DMS53 treated with DMSO at 0.1 percent for 48 hours (cell line): Measurements from ENCODE around the gene RBM22.

Experiments used
- DNase-seq: peaks from one replicate; lab custom pipeline; 2025; ENCODE audit not compliant: unreplicated experiment; lab: John Stamatoyannopoulos, UW

Gene RBM22

GRCh38 chr5:150653145-150653761 lies 47.6 kb downstream of the RBM22 start:
- no peak for DNase-seq

DNA sequence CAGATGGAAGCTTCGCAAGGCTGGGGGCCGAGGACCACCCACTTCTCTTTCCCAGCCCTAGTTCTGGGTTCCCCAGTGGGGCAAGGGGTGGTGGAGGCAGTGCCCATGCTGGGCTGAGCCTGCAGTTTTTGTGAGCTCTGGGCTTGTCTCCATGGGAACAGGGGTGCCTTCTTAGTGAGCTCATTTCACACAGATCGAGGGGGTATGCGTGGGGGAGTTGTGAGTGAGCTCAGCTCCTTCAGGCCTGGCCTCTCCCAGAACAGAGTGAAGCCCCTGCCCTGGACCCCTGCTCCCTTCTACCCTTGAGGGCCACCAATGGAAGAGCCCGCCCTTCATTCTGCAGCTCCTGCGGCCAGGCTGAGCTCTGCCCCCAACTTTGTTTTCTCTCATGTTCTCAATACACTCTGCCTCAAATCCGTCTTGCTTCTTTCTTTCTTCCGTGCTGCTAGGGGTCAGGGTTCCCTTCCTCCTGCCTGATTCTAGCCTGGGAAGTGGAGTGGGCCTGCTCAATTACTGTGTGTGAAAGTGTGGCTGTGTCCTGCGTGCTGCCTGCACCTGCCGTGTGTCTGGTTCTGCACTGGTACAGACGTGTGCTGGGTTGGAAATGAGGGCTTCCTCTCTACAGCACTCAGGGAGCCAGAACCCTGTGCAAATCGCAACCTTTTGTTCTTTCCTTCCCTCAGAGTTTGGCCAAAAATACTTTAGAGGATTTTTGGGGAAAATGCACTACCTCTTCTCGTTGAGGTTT lies 48.8 kb downstream of the RBM22 start:
- DNase-seq, result no peak

DNA sequence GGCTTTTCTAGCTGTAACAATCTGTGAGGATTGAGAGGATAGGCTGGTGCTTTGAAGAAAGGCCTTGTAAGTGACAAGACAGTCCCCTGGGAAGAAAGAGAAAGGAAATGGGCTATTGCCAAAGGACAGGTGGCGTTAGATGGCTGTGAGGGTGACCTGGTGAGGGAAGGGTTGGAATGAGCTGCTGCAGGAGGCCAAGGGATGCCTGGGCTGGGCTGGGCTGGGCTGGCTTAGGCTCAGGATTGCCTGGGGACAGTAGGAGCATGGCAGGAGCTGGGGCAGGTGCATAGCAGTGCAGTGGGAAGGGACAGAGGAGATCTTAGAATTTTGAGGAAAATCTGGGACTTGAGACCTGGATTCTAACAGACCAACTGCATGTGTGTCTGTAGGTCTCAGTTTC lies 49.5 kb downstream of the RBM22 start:
- no peak for DNase-seq

DNA sequence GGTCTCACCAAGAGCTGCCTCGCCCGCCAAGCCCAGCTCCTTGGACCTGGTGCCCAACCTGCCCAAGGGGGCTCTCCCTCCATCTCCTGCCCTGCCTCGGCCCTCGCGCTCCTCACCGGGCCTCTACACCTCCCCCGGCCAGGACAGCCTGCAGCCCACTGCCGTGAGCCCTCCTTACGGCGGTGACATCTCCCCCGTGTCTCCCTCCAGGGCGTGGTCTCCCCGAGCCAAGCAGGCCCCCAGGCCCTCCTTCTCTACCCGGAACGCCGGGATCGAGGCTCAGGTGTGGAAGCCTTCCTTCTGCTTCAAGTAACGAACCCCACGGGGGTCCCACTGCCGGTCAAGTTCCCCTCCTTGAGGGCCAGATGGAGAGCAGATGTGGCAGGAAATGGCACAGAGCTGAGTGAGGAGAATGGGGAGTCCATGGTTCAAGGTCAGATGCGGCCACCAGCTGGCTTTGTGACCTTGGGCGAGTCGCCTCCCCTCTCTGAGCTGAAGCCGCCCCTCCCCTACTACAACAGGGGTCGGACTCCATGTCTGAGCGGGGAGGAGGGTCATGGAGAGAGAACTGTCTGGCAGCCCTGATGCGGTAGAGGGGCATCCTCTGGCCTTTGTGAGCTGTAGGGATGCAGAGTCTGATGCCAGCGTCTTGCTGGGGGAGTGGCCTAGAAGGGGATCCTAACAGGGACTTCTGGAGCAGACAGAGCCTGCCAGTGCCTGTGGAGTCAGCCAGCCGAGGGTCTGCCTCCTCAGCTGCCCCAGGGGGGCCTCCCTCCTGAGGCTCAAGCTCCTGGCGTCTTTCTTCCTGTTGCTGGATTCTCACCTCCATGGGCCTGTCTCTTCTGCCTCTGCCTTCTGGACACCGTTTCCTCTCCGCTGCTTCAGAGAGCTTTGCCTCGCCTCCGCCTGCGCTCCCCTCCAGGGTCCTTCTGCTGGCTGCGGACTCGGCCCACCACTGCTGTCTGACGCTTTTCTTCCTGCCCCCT lies 50.5 kb downstream of the RBM22 start:
- DNase-seq, result no peak

GRCh38 chr5:150649108-150650020 lies 51.5 kb downstream of the RBM22 start:
- DNase-seq, result no peak

DNA sequence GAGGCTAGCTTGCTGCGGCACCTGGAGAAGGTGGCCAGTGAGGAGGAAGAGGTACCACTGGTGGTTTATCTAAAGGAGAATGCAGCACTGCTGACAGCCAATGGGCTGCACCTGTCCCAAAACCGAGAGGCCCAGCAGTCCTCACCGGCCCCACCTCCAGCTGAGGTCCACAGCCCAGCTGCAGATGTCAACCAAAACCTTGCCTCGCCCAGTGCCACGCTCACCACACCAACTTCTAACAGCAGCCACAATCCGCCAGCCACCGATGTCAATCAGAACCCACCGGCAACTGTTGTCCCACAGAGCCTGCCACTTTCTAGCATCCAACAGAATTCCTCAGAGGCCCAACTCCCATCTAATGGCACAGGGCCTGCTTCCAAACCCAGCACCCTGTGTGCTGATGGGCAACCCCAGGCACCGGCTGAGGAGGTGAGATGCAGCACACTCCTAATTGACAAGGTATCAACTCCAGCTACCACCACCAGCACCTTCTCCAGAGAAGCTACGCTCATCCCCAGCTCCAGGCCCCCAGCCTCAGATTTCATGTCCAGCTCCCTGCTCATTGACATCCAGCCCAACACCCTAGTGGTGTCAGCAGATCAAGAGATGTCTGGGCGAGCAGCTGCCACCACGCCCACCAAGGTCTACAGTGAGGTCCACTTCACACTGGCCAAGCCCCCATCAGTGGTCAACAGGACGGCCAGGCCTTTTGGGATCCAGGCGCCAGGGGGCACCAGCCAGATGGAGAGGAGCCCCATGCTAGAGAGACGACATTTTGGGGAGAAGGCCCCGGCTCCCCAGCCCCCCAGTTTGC lies 52.4 kb downstream of the RBM22 start:
- no peak for DNase-seq

DNA sequence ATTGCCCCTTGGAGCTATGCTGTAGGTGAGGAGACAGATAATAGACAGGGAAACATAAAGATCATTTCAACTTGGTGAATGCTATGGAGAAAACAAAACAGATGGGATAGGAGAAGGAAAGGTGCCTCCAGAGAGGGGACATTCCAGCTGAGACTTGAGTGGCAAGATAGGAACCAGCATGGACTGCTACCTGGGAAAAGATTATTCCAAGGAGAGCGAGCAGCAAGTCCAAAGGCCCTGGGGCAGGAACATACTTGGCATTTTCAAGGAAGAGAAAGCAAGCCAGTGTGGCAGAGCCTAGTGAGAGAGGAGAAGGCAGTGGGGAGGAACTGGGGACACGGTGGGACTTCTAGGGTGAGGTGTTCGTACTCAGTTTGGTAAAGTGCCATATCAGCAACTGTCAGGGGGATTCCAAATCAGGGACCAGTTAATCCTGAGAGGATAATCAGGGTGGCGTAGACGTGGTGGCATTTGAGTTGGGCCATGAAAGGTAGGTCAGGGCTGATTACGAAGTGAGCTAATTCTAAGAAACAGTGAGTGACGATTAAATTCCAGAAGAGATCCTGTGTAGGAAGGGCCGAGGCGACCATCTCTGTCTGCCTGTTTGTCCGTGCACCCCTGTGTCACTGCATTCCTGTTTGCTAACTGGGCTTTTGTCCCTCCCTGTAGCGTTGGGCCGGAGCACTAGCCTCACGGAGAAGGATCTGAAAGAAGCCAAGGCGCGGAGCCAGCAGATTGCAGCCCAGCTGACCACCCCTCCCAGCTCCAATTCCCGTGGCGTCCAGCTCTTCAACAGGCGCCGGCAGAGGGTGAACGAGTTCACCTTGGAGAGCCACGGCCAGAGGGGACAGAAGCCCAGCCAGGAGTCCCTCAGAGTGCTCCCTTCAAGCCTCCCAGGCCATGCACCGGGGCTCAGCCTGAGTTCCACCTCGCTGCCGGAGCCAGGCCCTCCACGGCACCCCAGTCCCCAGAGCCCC lies 53.3 kb downstream of the RBM22 start:
- no peak for DNase-seq

DNA sequence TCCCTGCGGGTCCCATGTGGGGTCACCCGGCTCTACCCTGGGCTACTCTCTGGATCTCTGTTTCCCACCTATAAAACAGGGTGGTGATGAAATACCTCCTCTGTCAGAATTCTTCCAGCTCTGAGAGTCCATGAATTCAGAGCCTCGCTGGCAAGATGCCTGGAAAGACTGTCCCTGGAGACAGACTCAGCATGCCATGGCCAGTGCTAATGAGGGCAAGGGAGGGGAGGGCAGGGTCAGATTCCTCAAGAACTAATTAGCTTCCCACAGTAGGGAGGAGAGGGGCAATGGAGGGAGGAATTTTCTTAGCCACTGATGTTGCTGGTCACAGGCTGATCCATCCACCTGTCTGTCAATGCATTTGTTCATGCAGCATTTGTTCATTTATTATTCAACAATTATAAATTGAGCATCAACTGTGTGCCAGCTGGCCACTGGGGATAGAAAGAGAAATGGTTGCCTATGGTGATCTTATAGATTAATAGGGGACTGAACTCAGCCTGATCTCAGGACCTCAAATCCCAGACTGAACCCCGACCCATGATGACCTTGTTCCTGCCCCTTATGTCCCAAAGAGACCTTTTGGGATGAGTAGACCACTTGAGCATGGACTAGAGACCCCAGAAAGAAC lies 55.7 kb downstream of the RBM22 start:
- no peak for DNase-seq

DNA sequence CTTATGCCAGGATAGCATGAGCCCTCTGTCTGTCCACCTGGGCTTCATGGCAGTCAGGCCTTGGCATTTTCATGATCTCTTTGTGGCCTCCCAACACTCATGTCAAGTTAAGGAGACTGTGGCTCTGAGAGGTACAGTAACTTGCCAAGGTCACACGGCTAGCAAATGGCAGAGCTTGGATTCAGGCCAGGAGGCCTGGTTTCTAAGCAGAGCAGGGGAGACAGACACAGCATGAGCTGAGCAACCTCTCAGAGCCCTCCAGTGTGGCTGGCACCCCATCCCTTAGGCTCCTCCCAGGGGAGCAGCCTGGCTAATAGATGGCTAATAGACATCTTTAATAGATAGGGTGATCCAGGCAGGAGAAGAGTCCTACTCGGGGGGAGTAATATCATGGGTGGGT lies 56.3 kb downstream of the RBM22 start:
- no peak for DNase-seq

DNA sequence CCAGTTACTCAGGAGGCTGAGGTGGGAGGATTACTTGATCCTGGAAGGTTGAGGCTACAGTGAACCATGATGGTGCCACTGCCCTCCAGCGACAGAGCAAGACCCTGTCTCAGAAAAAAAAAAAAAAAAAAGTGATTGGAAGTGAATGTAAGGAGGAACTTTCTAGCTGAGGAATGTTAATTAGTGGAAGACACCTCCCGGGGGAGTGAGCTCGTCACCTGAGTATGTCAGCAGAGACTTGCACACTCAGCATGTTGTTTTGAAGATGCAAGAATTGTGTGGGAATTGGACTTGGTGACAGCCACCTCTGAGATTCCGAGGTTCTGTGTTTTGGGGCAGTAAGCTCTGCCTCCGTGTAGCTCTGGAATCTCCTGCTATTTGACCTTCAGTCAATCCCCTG lies 56.8 kb downstream of the RBM22 start:
- no peak for DNase-seq

GRCh38 chr5:150642991-150643710 lies 57.7 kb downstream of the RBM22 start:
- DNase-seq, result no peak

- DNase-seq, result no peak
Measured at GRCh38 chr5:150642567-150642927, 58.3 kb downstream of the RBM22 start.

- DNase-seq, result no peak
Measured at GRCh38 chr5:150641824-150642566, 58.9 kb downstream of the RBM22 start.

DNA sequence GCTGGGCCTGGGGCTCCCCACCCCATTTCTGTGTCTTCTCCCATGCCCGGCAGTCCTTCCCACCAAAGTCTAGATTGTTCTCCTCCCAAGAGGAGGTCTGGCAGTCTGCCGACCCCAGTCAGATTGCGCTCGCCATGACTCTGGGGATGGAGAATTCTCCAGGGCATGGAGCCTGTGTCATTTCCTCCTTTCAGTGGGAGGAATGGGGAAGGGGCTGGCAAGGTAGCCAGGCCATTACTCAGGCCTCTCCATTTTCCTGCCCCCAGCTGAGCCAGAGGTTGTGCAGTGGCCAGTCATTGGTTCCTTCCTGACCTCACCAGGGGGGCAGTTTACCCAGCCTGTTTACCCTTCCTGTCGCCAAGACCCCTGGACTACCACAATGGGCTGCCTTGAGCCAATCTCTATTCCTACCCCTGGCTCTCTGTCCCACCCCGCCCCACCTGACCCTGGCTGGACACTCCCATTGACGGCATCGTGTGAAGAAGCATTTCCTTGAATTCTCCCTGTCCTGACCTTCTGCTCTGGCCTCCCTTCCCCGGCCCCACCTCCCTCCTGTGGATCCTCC lies 59.8 kb downstream of the RBM22 start:
- no peak for DNase-seq
